Endothelial cell of umbilical vein (primary cell): Measurements from ENCODE around the gene PRR23C. TPM values are rescaled to one million over a fixed set of nuclear protein-coding genes. Genes with fewer than 3 reads are reported as not detected.

Experiments used
- polyA plus RNA-seq, 4 experiments: library from polyadenylated mRNA; depleted of rRNA in 3 of 4; stranded (reverse) in 3 of 4; unstranded in 1 of 4; fragments of >200 nt; gene quantifications; 2 replicates each; pipeline versions ENCODE4 v1.2.1 to v1.2.3, GENCODE V29; 2011 to 2012; ENCODE audit warnings: missing spikeins in 1 of 4
- total RNA-seq: library from RNA; stranded (reverse); gene quantifications from 2 replicates; pipeline ENCODE4 v1.2.3, GENCODE V29; 2021

PRR23C gene
- total and polyA plus RNA-seq, 2 donors (not counting 3 experiments of a cell fraction or from before 2014, with no cell fraction given): not detected

Other genes starting within 250 kb of the PRR23C start
- 28.4 and 29.8 TPM in 2 replicates for gene PIK3CB, start 210.0 kb downstream of the PRR23C start, total RNA-seq
- gene PIK3CB, start 210.0 kb downstream of the PRR23C start, polyA plus RNA-seq: 6.2 and 9.0 TPM in 2 replicates
- gene FOXL2, start 97.8 kb downstream of the PRR23C start, total RNA-seq: 0.12 TPM in 1 of 2 replicates, not detected in the other
- 0.03 TPM in 1 of 2 replicates, not detected in the other for gene FOXL2, start 97.8 kb downstream of the PRR23C start, polyA plus RNA-seq
- gene FOXL2NB, start 97.7 kb downstream of the PRR23C start, total RNA-seq: not detected in 2 replicates
- gene FOXL2NB, start 97.7 kb downstream of the PRR23C start, polyA plus RNA-seq: 0.01 TPM in 1 of 2 replicates, not detected in the other
- gene PRR23A, start 38.6 kb downstream of the PRR23C start, total RNA-seq: not detected in 2 replicates
- not detected in 2 replicates for gene PRR23A, start 38.6 kb downstream of the PRR23C start, polyA plus RNA-seq
- gene PRR23B, start 24.0 kb downstream of the PRR23C start, total RNA-seq: not detected in 2 replicates
- not detected in 2 replicates for gene PRR23B, start 24.0 kb downstream of the PRR23C start, polyA plus RNA-seq